Right ventricle myocardium inferior (tissue), 1 donor: Measurements from ENCODE around the gene PLEKHA4. TPM values are rescaled to one million over a fixed set of nuclear protein-coding genes. Genes with fewer than 3 reads are reported as not detected.

ENCODE experiments used
- ATAC-seq: fragments of 200-7000 bp; cut with Tn5 transposase; one replicate; pipeline ENCODE4 v1.9.1; 2020; ENCODE audit warnings: mild to moderate bottlenecking, moderate library complexity
- DNase-seq: peaks from one replicate; pipeline ENCODE4 v3.0.0; 2021; ENCODE audit errors: missing footprints
- intact Hi-C: fragments of 100-400 bp; cut with DNase I; formaldehyde crosslinking; loops from one replicate; pipeline ENCODE4 v1.11.0; 2022
- total RNA-seq: library from RNA; stranded (reverse); fragmentation: NEBNext Ultra II Directional; extraction: Animal tissue kit (Norgen Biotek cat#: 25700); gene quantifications from one replicate; pipeline ENCODE4 v1.2.1, GENCODE V29; 2021
- donor health status: DM: no; HTN: yes; CAD: no; lungs with severe emphysema.

Gene PLEKHA4
- total RNA-seq, 1 donor from 2014 or later, result 23.8 TPM

DNA sequence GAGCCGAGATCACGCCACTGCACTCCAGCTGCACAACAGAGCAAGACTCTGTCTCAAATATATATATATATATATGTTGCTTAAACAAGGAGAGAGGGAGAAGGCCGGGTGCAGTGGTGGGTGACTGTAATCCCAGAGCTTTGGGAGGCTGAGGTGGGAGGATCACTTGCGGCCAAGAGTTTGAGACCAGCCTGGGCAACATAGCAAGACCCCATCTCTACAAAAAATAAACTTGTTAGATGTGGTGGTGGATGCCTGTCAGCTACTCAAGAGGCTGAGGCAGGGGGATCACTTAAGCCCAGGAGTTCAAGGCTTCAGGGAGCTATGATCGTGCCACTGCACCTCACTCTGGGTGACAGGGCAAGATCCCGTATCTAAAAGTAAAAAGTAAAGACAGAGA is 26.8 kb downstream of the PLEKHA4 start:
- DNase-seq (no peak), ATAC-seq (no peak)
- intact Hi-C loops, result loop anchor here (5.0 kb wide), 1 partner anchor 194 kb away; the partner anchor contains the start of gene CA11

DNA sequence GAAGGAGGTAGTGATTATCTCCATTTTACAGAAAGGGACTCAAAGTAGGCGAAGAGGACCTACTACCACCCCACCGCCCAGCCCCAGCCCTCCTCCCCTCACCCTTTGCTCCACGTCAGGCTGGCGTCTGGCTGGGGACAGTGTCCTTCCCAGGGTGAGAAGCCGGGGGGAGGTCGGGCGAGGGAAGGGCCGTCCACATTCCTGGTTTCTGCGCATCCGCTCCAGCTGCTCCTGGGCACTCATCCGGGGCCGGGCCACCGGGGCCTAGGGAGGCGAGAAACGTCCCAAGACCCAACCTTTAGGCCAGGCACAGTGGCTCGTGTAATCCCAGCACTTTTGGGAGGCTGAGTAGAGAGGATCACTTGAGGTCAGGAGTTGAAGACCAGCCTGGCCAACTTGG is 27.4 kb downstream of the PLEKHA4 start:
- DNase-seq (no peak), ATAC-seq (no peak)
- intact Hi-C loops, result loop anchor here (5.0 kb wide), 1 partner anchor 194 kb away; the partner anchor contains the start of gene CA11

GRCh38 chr19:48837687-48838086 is 30.7 kb downstream of the PLEKHA4 start:
- DNase-seq, result no peak
- ATAC-seq, result no peak
- intact Hi-C loops, result no loop called here

GRCh38 chr19:48837051-48837524 is 31.3 kb downstream of the PLEKHA4 start:
- peak; percentile 92 for DNase-seq
- ATAC-seq, result peak; percentile 85
- intact Hi-C loops, result no loop called here

- intact Hi-C loops, result no loop called here
- DNase-seq, result no peak
- peak; percentile 25 for ATAC-seq
Measured at GRCh38 chr19:48836089-48837017, 32.1 kb downstream of the PLEKHA4 start, which contains the start of gene HSD17B14. Gene HSD17B14 (minus strand): TSS chr19:48836491. CDS start chr19:48836411, 80 bp downstream.

DNA sequence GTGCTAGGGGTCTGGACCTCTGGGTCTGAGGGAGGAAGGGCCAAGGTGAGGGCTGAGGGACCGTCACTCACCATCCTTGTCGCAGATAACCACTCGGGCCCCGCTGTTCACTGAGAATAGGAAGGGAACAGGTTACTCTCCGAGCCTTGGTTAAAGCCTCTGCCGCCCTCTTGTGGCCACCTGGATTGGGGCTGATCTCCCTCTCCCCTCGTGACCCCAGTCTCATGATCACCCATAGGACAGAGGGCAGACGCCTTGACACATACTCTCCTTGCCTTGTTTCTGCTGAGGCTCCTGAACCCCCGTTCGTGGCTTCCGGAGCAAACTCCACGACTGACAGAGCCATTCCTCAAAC is 32.7 kb downstream of the PLEKHA4 start:
- intact Hi-C loops, result loop anchor here (1.0 kb wide), 1 partner anchor 40 kb away; no protein-coding TSS in a partner anchor
- peak; percentile 92 for DNase-seq

GRCh38 chr19:48833977-48834376 is 34.4 kb downstream of the PLEKHA4 start:
- intact Hi-C loops, result no loop called here
- DNase-seq, result no peak
- ATAC-seq, result no peak

More for the DNA sequence above, 32.7 kb downstream of the PLEKHA4 start:
- ATAC-seq, result peak; percentile 89

DNA sequence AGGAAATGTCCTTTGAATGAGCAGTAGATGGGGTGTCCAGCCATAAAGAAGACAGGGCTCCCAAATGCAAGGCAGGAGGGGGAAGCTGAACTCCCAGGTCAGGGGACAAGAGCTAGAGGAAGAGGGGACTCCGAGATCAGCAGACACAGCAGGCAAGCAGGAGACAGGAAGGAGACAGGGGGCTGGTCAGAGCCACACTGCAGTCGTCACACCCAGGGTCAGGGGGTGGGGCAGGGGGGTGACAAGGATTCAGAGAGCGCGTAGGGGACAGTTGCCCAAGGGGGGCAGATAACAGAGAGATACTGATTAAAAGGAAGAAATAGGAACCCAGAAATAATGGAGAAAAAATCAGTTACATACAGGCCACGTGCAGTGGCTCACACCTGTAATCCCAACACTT is 35.4 kb downstream of the PLEKHA4 start:
- ATAC-seq (no peak), DNase-seq (no peak)
- intact Hi-C loops, result no loop called here

- DNase-seq, result no peak
- intact Hi-C loops, result no loop called here
- no peak for ATAC-seq
Measured at GRCh38 chr19:48830965-48831364, 37.5 kb downstream of the PLEKHA4 start.

GRCh38 chr19:48830088-48830487 is 38.3 kb downstream of the PLEKHA4 start:
- no peak for DNase-seq
- no peak for ATAC-seq
- intact Hi-C loops, result no loop called here

GRCh38 chr19:48826606-48827020 is 41.8 kb downstream of the PLEKHA4 start:
- ATAC-seq, result no peak
- intact Hi-C loops, result no loop called here
- DNase-seq, result no peak

- ATAC-seq (no peak), DNase-seq (no peak)
- intact Hi-C loops, result no loop called here
Measured at GRCh38 chr19:48822514-48822913, 45.9 kb downstream of the PLEKHA4 start.

GRCh38 chr19:48821633-48822032 is 46.8 kb downstream of the PLEKHA4 start:
- intact Hi-C loops, result no loop called here
- ATAC-seq (no peak), DNase-seq (no peak)

- peak; percentile 92 for ATAC-seq
- intact Hi-C loops, result no loop called here
- peak; percentile 90 for DNase-seq
Measured at GRCh38 chr19:48819366-48819816, 49.0 kb downstream of the PLEKHA4 start.

DNA sequence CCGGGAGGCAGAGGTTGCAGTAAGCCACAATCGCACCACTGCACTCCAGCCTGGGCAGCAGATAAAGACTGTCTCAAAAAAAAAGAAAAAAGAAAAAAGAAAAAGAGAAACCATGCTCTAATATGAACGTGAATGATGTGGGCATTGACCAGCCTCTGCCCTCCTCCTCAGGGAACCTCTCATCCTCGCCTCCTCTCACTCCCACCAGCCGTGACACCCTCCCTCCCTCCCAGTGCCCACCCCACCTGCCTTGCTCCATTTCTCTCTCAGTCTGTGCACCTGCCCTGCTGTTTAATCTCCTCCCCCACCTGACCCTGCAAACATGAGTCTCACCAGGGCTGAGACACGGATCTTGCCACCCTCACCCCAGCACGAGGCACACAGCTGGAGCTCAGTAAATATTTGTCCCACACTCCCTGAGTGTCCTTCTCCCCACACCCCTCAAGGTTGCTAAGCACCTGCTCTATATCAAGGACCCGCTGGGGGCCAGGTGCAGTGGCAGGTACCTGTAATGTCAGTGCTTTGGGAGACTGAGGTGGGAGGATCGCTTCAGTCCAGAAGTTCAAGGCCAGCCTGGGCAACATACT is 50.1 kb downstream of the PLEKHA4 start:
- no peak for ATAC-seq
- intact Hi-C loops, result no loop called here
- DNase-seq, result no peak

DNA sequence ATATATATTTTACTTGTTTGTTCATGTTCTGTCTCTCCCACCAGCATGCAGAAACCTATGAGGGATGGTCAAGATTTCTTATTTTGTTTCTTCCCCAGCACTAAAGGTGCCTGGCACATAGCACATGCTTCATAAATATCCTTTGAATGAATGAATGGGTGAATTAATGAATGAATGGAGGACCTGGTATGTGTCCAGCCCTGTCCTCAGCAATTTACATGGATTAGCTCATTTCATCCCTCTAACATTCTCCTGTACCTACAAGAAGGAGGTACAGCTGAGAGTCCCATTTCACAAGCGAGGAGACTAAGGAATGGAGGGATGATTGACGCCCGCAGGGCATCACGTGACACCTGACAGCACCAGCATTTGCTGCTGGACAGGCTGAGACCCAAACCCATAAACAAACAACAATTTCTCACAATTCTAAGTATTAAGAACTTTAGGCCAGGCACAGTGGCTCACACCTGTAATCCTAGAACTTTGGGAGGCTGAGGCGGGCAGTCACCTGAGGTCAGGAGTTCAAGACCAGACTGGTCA is 50.8 kb downstream of the PLEKHA4 start:
- ATAC-seq, result no peak
- no peak for DNase-seq
- intact Hi-C loops, result no loop called here

GRCh38 chr19:48815870-48816501 is 52.4 kb downstream of the PLEKHA4 start:
- intact Hi-C loops, result no loop called here
- no peak for DNase-seq
- no peak for ATAC-seq

GRCh38 chr19:48814895-48815294 is 53.5 kb downstream of the PLEKHA4 start:
- ATAC-seq, result no peak
- intact Hi-C loops, result no loop called here
- no peak for DNase-seq
